GM23338 (cell line): Measurements from ENCODE around the gene ERO1A. TPM values are rescaled to one million over a fixed set of nuclear protein-coding genes. Genes with fewer than 3 reads are reported as not detected.

Source experiments
- ATAC-seq: fragments of 200-7000 bp; cut with Tn5 transposase; 3 replicates; pipeline ENCODE4 v1.9.1; 2020
- DNase-seq: peaks from one replicate; pipeline ENCODE4 v3.0.0-alpha.2; 2015; ENCODE audit warnings: low spot score
- H2AFZ ChIP-seq: fragments of 200-600 bp; sonication (generic); 2 replicates; pipeline ENCODE4 v1.8.0; 2016; ENCODE audit warnings: antibody characterized with exemption, mild to moderate bottlenecking, moderate library complexity
- H3F3A ChIP-seq: fragments of 200-600 bp; sonication (generic); replicated peaks from 2 replicates; pipeline ENCODE4 v1.8.0; 2017; ENCODE audit warnings: antibody characterized with exemption, mixed run types, low read depth
- H3K27ac ChIP-seq: fragments of 200-600 bp; sonication (generic); 2 replicates; pipeline ENCODE4 v1.6.1; 2016; ENCODE audit warnings: low read depth
- H3K27me3 ChIP-seq: fragments of 200-600 bp; sonication (generic); 2 replicates; pipeline ENCODE4 v1.8.0; 2016; ENCODE audit warnings: mild to moderate bottlenecking, mixed run types, moderate library complexity; ENCODE audit not compliant: insufficient read depth
- H3K36me3 ChIP-seq: fragments of 200-600 bp; sonication (generic); 2 replicates; pipeline ENCODE4 v1.8.0; 2016; ENCODE audit warnings: mild to moderate bottlenecking; ENCODE audit not compliant: insufficient read depth
- H3K4me1 ChIP-seq: fragments of 200-600 bp; sonication (generic); 2 replicates; pipeline ENCODE4 v1.8.0; 2016; ENCODE audit warnings: mild to moderate bottlenecking, moderate library complexity; ENCODE audit not compliant: insufficient read depth
- H3K4me2 ChIP-seq: fragments of 200-600 bp; sonication (generic); 2 replicates; pipeline ENCODE4 v1.7.1; 2017; ENCODE audit warnings: mixed run types
- H3K4me3 ChIP-seq: fragments of 200-600 bp; sonication (generic); 2 replicates; pipeline ENCODE4 v1.6.1; 2016; ENCODE audit warnings: mixed run types
- H3K79me2 ChIP-seq: fragments of 200-600 bp; sonication (generic); replicated peaks from 2 replicates; pipeline ENCODE4 v1.8.0; 2017; ENCODE audit warnings: mild to moderate bottlenecking; ENCODE audit not compliant: insufficient read depth
- H3K9me2 ChIP-seq: fragments of 200-600 bp; sonication (generic); 2 replicates; pipeline ENCODE4 v1.8.0; 2017; ENCODE audit not compliant: insufficient read depth
- H4K20me1 ChIP-seq: fragments of 200-600 bp; sonication (generic); replicated peaks from 2 replicates; pipeline ENCODE4 v1.8.0; 2017; ENCODE audit warnings: mild to moderate bottlenecking; ENCODE audit not compliant: insufficient read depth
- H3K27ac Mint-ChIP-seq: 2 replicates; pipeline ENCODE4 v1.8.0; 2020; ENCODE audit warnings: inconsistent platforms, mild to moderate bottlenecking, moderate library complexity, mixed read lengths
- H3K27me3 Mint-ChIP-seq: 3 replicates; pipeline ENCODE4 v1.8.0; 2022; ENCODE audit warnings: low read depth, mild to moderate bottlenecking, moderate library complexity, mixed read lengths, inconsistent platforms; ENCODE audit not compliant: insufficient read depth, poor library complexity
- H3K36me3 Mint-ChIP-seq: 3 replicates; pipeline ENCODE4 v1.8.0; 2021; ENCODE audit warnings: low read depth, mild to moderate bottlenecking, inconsistent platforms, moderate library complexity, mixed read lengths
- H3K4me1 Mint-ChIP-seq: 3 replicates; pipeline ENCODE4 v1.8.0; 2020; ENCODE audit warnings: mild to moderate bottlenecking, inconsistent platforms, mixed read lengths
- H3K4me3 Mint-ChIP-seq: 3 replicates; pipeline ENCODE4 v1.8.0; 2021; ENCODE audit warnings: moderate library complexity, mild to moderate bottlenecking, inconsistent platforms, mixed read lengths
- H3K9me3 Mint-ChIP-seq: 3 replicates; pipeline ENCODE4 v1.8.0; 2020; ENCODE audit warnings: moderate library complexity, mild to moderate bottlenecking, inconsistent platforms, mixed read lengths
- CREB1 ChIP-seq: fragments of 250-450 bp; sonication (Bioruptor Pico); IDR thresholded peaks from 2 replicates; pipeline ENCODE4 v1.5.0; 2020; ENCODE audit warnings: low read depth, mild to moderate bottlenecking, moderate library complexity
- CTCF ChIP-seq, 2 experiments: fragments of 200-600 bp in 1 of 2; sonication (generic) in 1 of 2; conservative IDR thresholded peaks; 2 replicates each; pipeline versions ENCODE4 v1.5.1 to v1.6.1; 2016 to 2017; ENCODE audit warnings: antibody characterized with exemption in 2 of 2, low read depth in 2 of 2, mild to moderate bottlenecking in 2 of 2, moderate library complexity in 1 of 2
- ETS1 ChIP-seq: IDR thresholded peaks from 2 replicates; pipeline ENCODE4 v1.6.1; 2016; ENCODE audit warnings: antibody characterized with exemption
- EZH2 ChIP-seq: fragments of 200-600 bp; sonication (generic); IDR thresholded peaks from one replicate; pipeline ENCODE4 v1.8.0; 2017; ENCODE audit warnings: antibody characterized with exemption, mild to moderate bottlenecking, low read depth; ENCODE audit not compliant: unreplicated experiment
- EZH2phosphoT487 ChIP-seq: fragments of 200-600 bp; sonication (generic); IDR thresholded peaks from one replicate; pipeline ENCODE4 v1.8.1; 2018; ENCODE audit warnings: antibody characterized with exemption; ENCODE audit not compliant: unreplicated experiment
- JUNB ChIP-seq: IDR thresholded peaks from one replicate; pipeline ENCODE4 v1.6.1; 2016; ENCODE audit warnings: antibody characterized with exemption; ENCODE audit not compliant: unreplicated experiment
- NANOG ChIP-seq: IDR thresholded peaks from 2 replicates; pipeline ENCODE4 v1.6.1; 2016; ENCODE audit warnings: antibody characterized with exemption, borderline replicate concordance
- POLR2AphosphoS5 ChIP-seq: IDR thresholded peaks from 2 replicates; pipeline ENCODE4 v1.6.1; 2016; ENCODE audit warnings: antibody characterized with exemption, low read depth
- REST ChIP-seq: IDR thresholded peaks from one replicate; pipeline ENCODE4 v1.6.1; 2018; ENCODE audit warnings: antibody characterized with exemption; ENCODE audit not compliant: unreplicated experiment
- STAT1 ChIP-seq: IDR thresholded peaks from one replicate; pipeline ENCODE4 v1.6.1; 2016; ENCODE audit warnings: antibody characterized with exemption; ENCODE audit not compliant: unreplicated experiment
- ZNF114 ChIP-seq: fragments of 250-450 bp; sonication (Bioruptor Pico); IDR thresholded peaks from 2 replicates; pipeline ENCODE4 v1.5.0; 2020; ENCODE audit warnings: mild to moderate bottlenecking, moderate library complexity
- ZNF331 ChIP-seq: fragments of 250-450 bp; sonication (Bioruptor Pico); IDR thresholded peaks from 2 replicates; pipeline ENCODE4 v1.5.0; 2020; ENCODE audit warnings: low read depth, mild to moderate bottlenecking, moderate library complexity
- ZNF462 ChIP-seq: fragments of 250-450 bp; sonication (Bioruptor Pico); IDR thresholded peaks from 2 replicates; pipeline ENCODE4 v1.5.0; 2020; ENCODE audit warnings: mild to moderate bottlenecking, moderate library complexity
- polyA plus RNA-seq: library from polyadenylated mRNA; unstranded; fragments of >200 nt; fragmentation: Nextera tagmentation; extraction: Ambion mirVana; gene quantifications from 2 replicates; pipeline ENCODE4 v1.2.1, GENCODE V29; 2016
- total RNA-seq: library from RNA; depleted of rRNA; stranded (reverse); fragments of >200 nt; shearing (Covaris generic); gene quantifications from 2 replicates; pipeline ENCODE4 v1.2.3, GENCODE V29; 2014

The ERO1A gene
- total and polyA plus RNA-seq, 2 experiments from 2014 or later: 25.2 to 44.7 TPM

GRCh38 chr14:52660832-52661231 lies 34.5 kb downstream of the ERO1A start:
- DNase-seq: no peak
- Histone ChIP-seq H3K4me3 (no peak overlapping the region), H3K27ac (no peak overlapping the region), H3K4me1 (peaks cover 4% of the 10 kb centered on the region; the same call in 1 of the 2 replicates), H3K79me2 (no peaks in the 10 kb centered on the region), H3K36me3 (peaks cover 5% of the 10 kb centered on the region; the same call in 1 of the 2 replicates), H4K20me1 (no peaks in the 10 kb centered on the region), H2AFZ (no peak overlapping the region), H3K4me2 (no peak overlapping the region), H3K27me3 (no peaks in the 10 kb centered on the region), H3K9me2 (no peaks in the 10 kb centered on the region), H3F3A (no peaks in the 10 kb centered on the region)
- H3K27ac Mint-ChIP-seq: no peak overlapping the region
- no peaks in the 10 kb centered on the region for H3K27me3 Mint-ChIP-seq
- no peak overlapping the region for H3K4me3 Mint-ChIP-seq
- peaks cover 15% of the 10 kb centered on the region for H3K4me1 Mint-ChIP-seq
- H3K9me3 Mint-ChIP-seq: no peaks in the 10 kb centered on the region
- peaks cover 15% of the 10 kb centered on the region for H3K36me3 Mint-ChIP-seq
- no peak for TF ChIP-seq JUNB
- TF ChIP-seq POLR2AphosphoS5: no peak
- TF ChIP-seq CREB1 (CRISPR knock-in tag): no peak
- TF ChIP-seq ZNF462 (CRISPR knock-in tag): no peak
- no peak for TF ChIP-seq ZNF114 (CRISPR knock-in tag)
- no peak for TF ChIP-seq NANOG
- no peak for TF ChIP-seq EZH2phosphoT487
- TF ChIP-seq ETS1: no peak
- TF ChIP-seq STAT1: no peak
- no peak for TF ChIP-seq REST
- TF ChIP-seq CTCF (conservative IDR thresholded peaks at IDR 0.05; ENCODE audit: low read depth in 2 of 2): no peak
- TF ChIP-seq EZH2: no peak
- no peak for TF ChIP-seq ZNF331
- no peak for ATAC-seq
